Panc1 (cell line): ENCODE measurements around the gene SLC19A2. TPM values are rescaled to one million over a fixed set of nuclear protein-coding genes. Genes with fewer than 3 reads are reported as not detected.

Experiments used
- ATAC-seq: fragments of 200-7000 bp; cut with Tn5 transposase; 2 replicates; pipeline ENCODE4 v1.9.1; 2020; ENCODE audit warnings: mild to moderate bottlenecking, moderate library complexity
- BruUV-seq: library from RNA; stranded (reverse); fragments of 400-500 nt; replicated peaks from 2 replicates; lab custom pipeline; 2021; lab: Mats Ljungman, UMichigan
- CTCF ChIA-PET: fragments of 300-600 bp; sonication (Branson Sonifier 250); formaldehyde crosslinking; loops from one replicate; lab custom pipeline; 2022; ENCODE audit warnings: antibody characterized with exemption; lab: Charles Lee
- POLR2A ChIA-PET: fragments of 300-600 bp; sonication (Branson Sonifier 250); formaldehyde crosslinking; loops from one replicate; lab custom pipeline; 2022; ENCODE audit warnings: antibody characterized with exemption; lab: Charles Lee
- DNase-seq: peaks from one replicate; pipeline ENCODE4 v3.0.0-alpha.2; 2010; ENCODE audit warnings: low read depth, low spot score
- H3K27ac ChIP-seq: 2 replicates; pipeline ENCODE4 v1.5.1; 2011; ENCODE audit warnings: mild to moderate bottlenecking, low read length, inconsistent platforms
- H3K27me3 ChIP-seq: fragments of 200-500 bp; sonication (Bioruptor generic); 2 replicates; pipeline ENCODE4 v1.6.0; 2014; ENCODE audit warnings: low read length, inconsistent platforms; ENCODE audit not compliant: control insufficient read depth, insufficient read depth
- H3K36me3 ChIP-seq: fragments of 200-500 bp; sonication (Bioruptor generic); 2 replicates; pipeline ENCODE4 v1.5.1; 2014; ENCODE audit warnings: inconsistent platforms, mild to moderate bottlenecking, low read length, moderate library complexity; ENCODE audit not compliant: control insufficient read depth, insufficient read depth
- H3K4me1 ChIP-seq: 2 replicates; pipeline ENCODE4 v1.5.1; 2011; ENCODE audit warnings: inconsistent platforms, mild to moderate bottlenecking, low read length, moderate library complexity; ENCODE audit not compliant: control insufficient read depth, insufficient read depth
- H3K4me3 ChIP-seq, 2 experiments: 2 replicates each; pipeline ENCODE4 v1.5.1; 2011 to 2012; ENCODE audit warnings: low read depth in 2 of 2, low read length in 2 of 2, mild to moderate bottlenecking in 2 of 2, inconsistent platforms in 1 of 2, moderate library complexity in 1 of 2
- H3K9me3 ChIP-seq: fragments of 200-500 bp; sonication (Bioruptor generic); 2 replicates; pipeline ENCODE4 v1.5.1; 2014; ENCODE audit warnings: low read depth, mild to moderate bottlenecking, inconsistent platforms, low read length, moderate library complexity; ENCODE audit not compliant: control insufficient read depth, insufficient read depth
- CTCF ChIP-seq: fragments of 450-650 bp; IDR thresholded peaks from 2 replicates; pipeline ENCODE4 v1.5.1; 2017; ENCODE audit warnings: mild to moderate bottlenecking
- POLR2AphosphoS5 ChIP-seq: IDR thresholded peaks from 2 replicates; pipeline ENCODE4 v1.6.1; 2012; ENCODE audit warnings: mild to moderate bottlenecking, low read depth, low read length, moderate library complexity
- SIN3A ChIP-seq: IDR thresholded peaks from 2 replicates; pipeline ENCODE4 v1.6.1; 2012; ENCODE audit warnings: low read depth, mild to moderate bottlenecking, low read length, moderate library complexity, borderline replicate concordance; ENCODE audit not compliant: insufficient read depth
- TCF7L2 ChIP-seq: IDR thresholded peaks from 2 replicates; pipeline ENCODE4 v1.6.1; 2011; ENCODE audit warnings: mild to moderate bottlenecking, low read depth, low read length, inconsistent platforms
- in situ Hi-C: cut with HindIII; loops from 2 replicates; pipeline ENCODE4 v1.10.0; 2016; ENCODE audit warnings: low sequenced_read_pairs, low pct_unique_long_range_greater_than_20kb
- intact Hi-C: fragments of 100-400 bp; cut with micrococcal nuclease; formaldehyde crosslinking; loops from one replicate; pipeline ENCODE4 v1.10.0; 2022; ENCODE audit not compliant: unreplicated experiment
- total RNA-seq: library from RNA; stranded (reverse); gene quantifications from one replicate; pipeline ENCODE4 v1.2.1, GENCODE V29; 2021; ENCODE audit not compliant: unreplicated experiment
- TF ChIP-seq, protein P1 (sequence below), 2 experiments: IDR thresholded peaks; 2 replicates each; pipeline ENCODE4 v1.6.1; 2011 to 2012; ENCODE audit warnings: low read depth in 2 of 2, control low read depth in 1 of 2, low read length in 1 of 2, mild to moderate bottlenecking in 1 of 2, moderate library complexity in 1 of 2; ENCODE audit not compliant: insufficient read depth in 1 of 2

SLC19A2 gene
- total RNA-seq, 1 experiment from 2014 or later, result 10.8 TPM

GRCh38 chr1:169515641-169516040 is 29.9 kb upstream of the SLC19A2 start:
- BruUV-seq, result no TSS peak
- no peak overlapping the region for H3K4me3 ChIP-seq

DNA sequence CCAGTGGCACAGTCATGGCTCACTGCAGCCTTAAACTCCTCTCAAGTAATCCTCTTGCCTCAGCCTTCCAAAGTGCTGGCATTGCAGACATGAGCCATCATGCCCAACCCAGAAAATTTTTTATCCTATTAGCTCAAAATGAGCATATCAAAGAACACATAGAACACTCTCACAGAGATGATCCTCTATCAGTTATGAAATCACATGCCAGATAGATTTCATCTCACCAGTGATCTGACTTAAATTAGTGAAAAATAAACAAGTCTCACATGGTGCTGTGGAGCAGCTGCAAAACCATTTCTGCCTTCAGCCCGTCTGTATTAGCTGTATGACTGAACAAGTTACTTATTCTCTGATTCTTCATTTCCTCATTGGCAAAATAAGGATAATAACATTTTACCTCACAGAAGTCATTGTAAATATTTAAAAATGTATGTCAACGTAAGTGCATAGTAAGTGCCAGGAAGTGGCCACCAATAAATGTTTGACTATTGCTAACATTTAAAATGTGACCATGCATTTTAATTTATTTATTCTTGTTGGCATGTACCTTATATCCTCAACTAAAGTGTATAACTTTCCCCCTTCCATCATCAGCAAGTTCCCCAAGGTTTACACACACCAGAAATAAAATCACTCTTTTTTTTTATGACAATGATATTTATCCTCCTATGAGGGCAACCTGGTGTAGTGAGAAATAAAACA is 29.0 kb upstream of the SLC19A2 start:
- POLR2A ChIA-PET, result no interaction called here
- H3K4me3 ChIP-seq, result no peak overlapping the region
- CTCF ChIA-PET, result no interaction called here
- H3K27ac ChIP-seq, result no peak overlapping the region
- no peaks in the 10 kb centered on the region for H3K4me1 ChIP-seq
- H3K27me3 ChIP-seq, result no peaks in the 10 kb centered on the region; the same call in 1 of the 2 replicates
- no TSS peak for BruUV-seq
- intact Hi-C loops, result no loop called here
- no peaks in the 10 kb centered on the region; the same call in 1 of the 2 replicates for H3K36me3 ChIP-seq
- TF ChIP-seq POLR2AphosphoS5 (no peak), CTCF (no peak), TCF7L2 (no peak), SIN3A (no peak)
- TF ChIP-seq, protein P1, sequence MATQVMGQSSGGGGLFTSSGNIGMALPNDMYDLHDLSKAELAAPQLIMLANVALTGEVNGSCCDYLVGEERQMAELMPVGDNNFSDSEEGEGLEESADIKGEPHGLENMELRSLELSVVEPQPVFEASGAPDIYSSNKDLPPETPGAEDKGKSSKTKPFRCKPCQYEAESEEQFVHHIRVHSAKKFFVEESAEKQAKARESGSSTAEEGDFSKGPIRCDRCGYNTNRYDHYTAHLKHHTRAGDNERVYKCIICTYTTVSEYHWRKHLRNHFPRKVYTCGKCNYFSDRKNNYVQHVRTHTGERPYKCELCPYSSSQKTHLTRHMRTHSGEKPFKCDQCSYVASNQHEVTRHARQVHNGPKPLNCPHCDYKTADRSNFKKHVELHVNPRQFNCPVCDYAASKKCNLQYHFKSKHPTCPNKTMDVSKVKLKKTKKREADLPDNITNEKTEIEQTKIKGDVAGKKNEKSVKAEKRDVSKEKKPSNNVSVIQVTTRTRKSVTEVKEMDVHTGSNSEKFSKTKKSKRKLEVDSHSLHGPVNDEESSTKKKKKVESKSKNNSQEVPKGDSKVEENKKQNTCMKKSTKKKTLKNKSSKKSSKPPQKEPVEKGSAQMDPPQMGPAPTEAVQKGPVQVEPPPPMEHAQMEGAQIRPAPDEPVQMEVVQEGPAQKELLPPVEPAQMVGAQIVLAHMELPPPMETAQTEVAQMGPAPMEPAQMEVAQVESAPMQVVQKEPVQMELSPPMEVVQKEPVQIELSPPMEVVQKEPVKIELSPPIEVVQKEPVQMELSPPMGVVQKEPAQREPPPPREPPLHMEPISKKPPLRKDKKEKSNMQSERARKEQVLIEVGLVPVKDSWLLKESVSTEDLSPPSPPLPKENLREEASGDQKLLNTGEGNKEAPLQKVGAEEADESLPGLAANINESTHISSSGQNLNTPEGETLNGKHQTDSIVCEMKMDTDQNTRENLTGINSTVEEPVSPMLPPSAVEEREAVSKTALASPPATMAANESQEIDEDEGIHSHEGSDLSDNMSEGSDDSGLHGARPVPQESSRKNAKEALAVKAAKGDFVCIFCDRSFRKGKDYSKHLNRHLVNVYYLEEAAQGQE (IDR thresholded peaks at IDR 0.05; ENCODE audit: insufficient read depth in 1 of 2, low read depth in 2 of 2, low read length in 1 of 2), result no peak
- no peak for DNase-seq
- in situ Hi-C loops, result no loop called here
- no peaks in the 10 kb centered on the region for H3K9me3 ChIP-seq
- ATAC-seq, result no peak

More at GRCh38 chr1:169515641-169516040, 29.9 kb upstream of the SLC19A2 start:
- Histone ChIP-seq H3K27me3 (no peaks in the 10 kb centered on the region; the same call in 1 of the 2 replicates), H3K9me3 (no peaks in the 10 kb centered on the region), H3K27ac (no peak overlapping the region), H3K36me3 (no peaks in the 10 kb centered on the region; the same call in 1 of the 2 replicates), H3K4me1 (no peaks in the 10 kb centered on the region)
- POLR2A ChIA-PET, result interaction anchor here (0.8 kb wide), 1 partner anchor 30 kb away, joined by 4 read pairs; the partner anchor contains the start of gene SLC19A2
- in situ Hi-C loops (no loop called here), intact Hi-C loops (no loop called here)
- CTCF ChIA-PET, result no interaction called here
- ATAC-seq (no peak), DNase-seq (no peak)
- TF ChIP-seq SIN3A (no peak), TCF7L2 (no peak), POLR2AphosphoS5 (no peak), CTCF (no peak)
- TF ChIP-seq, protein P1 (IDR thresholded peaks at IDR 0.05; ENCODE audit: insufficient read depth in 1 of 2, low read depth in 2 of 2, low read length in 1 of 2), result no peak
